GF-D8 (cell line): ENCODE data around the gene CUX1.
"Not testable (repeated sequence)": the region's sequence is repeated elsewhere in the genome, so short reads cannot be mapped to it uniquely, and the experiment has no call there.

Source experiments
- DNase-seq: peaks from one replicate; lab custom pipeline; 2025; lab: John Stamatoyannopoulos, UW

CUX1 gene

GRCh38 chr7:102045681-102046372, 228.4 kb downstream of the CUX1 start:
- peak; percentile 18 for DNase-seq

GRCh38 chr7:102046373-102047117, 229.1 kb downstream of the CUX1 start:
- DNase-seq, result no peak

- DNase-seq, result no peak
Measured at GRCh38 chr7:102047167-102047566, 229.7 kb downstream of the CUX1 start.

GRCh38 chr7:102049765-102050164, 232.3 kb downstream of the CUX1 start:
- DNase-seq, result no peak

- DNase-seq, result no peak
Measured at GRCh38 chr7:102050864-102051460, 233.5 kb downstream of the CUX1 start.

- DNase-seq, result not testable (repeated sequence)
Measured at GRCh38 chr7:102051736-102052135, 234.3 kb downstream of the CUX1 start.

- no peak for DNase-seq
Measured at GRCh38 chr7:102054158-102054557, 236.7 kb downstream of the CUX1 start.

GRCh38 chr7:102055181-102055976, 238.0 kb downstream of the CUX1 start:
- DNase-seq, result no peak

GRCh38 chr7:102059524-102059923, 242.1 kb downstream of the CUX1 start:
- DNase-seq, result no peak

- no peak for DNase-seq
Measured at GRCh38 chr7:102061354-102061945, 244.0 kb downstream of the CUX1 start.

- peak; percentile 93 for DNase-seq
Measured at GRCh38 chr7:102061981-102062390, 244.6 kb downstream of the CUX1 start.

GRCh38 chr7:102063690-102064180, 246.3 kb downstream of the CUX1 start:
- no peak for DNase-seq

- peak; percentile 94 for DNase-seq
Measured at GRCh38 chr7:102064361-102065025, 247.1 kb downstream of the CUX1 start.

- no peak for DNase-seq
Measured at GRCh38 chr7:102065226-102065625, 247.8 kb downstream of the CUX1 start.

- DNase-seq, result no peak
Measured at GRCh38 chr7:102066476-102066875, 249.1 kb downstream of the CUX1 start.

GRCh38 chr7:102068846-102069245, 251.4 kb downstream of the CUX1 start:
- DNase-seq, result no peak

GRCh38 chr7:102069931-102070629, 252.7 kb downstream of the CUX1 start:
- DNase-seq, result no peak

GRCh38 chr7:102072003-102072402, 254.6 kb downstream of the CUX1 start:
- DNase-seq, result no peak

- DNase-seq, result no peak
Measured at GRCh38 chr7:102072636-102073209, 255.3 kb downstream of the CUX1 start.
